WTC11 (cell line): ENCODE measurements around the gene NT5C. TPM values are rescaled to one million over a fixed set of nuclear protein-coding genes. Genes with fewer than 3 reads are reported as not detected.
A peak's percentile ranks its signal among the peaks of the same experiment; 100 is the strongest.

ENCODE experiments used
- ATAC-seq: fragments of 200-7000 bp; cut with Tn5 transposase; 2 replicates; pipeline ENCODE4 v1.10.0; 2021; ENCODE audit warnings: mild to moderate bottlenecking, moderate library complexity
- CTCF ChIA-PET: fragments of 300-600 bp; sonication (Branson Sonifier 250); formaldehyde crosslinking; loops from one replicate; lab custom pipeline; 2021; ENCODE audit warnings: antibody characterized with exemption; lab: Charles Lee
- POLR2A ChIA-PET: fragments of 350-600 bp; sonication (Branson Sonifier 250); formaldehyde crosslinking; loops from one replicate; lab custom pipeline; 2021; ENCODE audit warnings: antibody characterized with exemption; lab: Charles Lee
- DNase-seq: peaks from one replicate; pipeline ENCODE4 v3.0.0; 2021; ENCODE audit warnings: low spot score
- H3K27ac Mint-ChIP-seq: 2 replicates; pipeline ENCODE4 v1.8.0; 2021; ENCODE audit warnings: mixed read lengths
- H3K27me3 Mint-ChIP-seq: 2 replicates; pipeline ENCODE4 v1.8.0; 2021; ENCODE audit warnings: low read depth, mild to moderate bottlenecking, moderate library complexity, mixed read lengths
- H3K36me3 Mint-ChIP-seq: 2 replicates; pipeline ENCODE4 v1.8.0; 2021; ENCODE audit warnings: mixed read lengths
- H3K4me1 Mint-ChIP-seq: 2 replicates; pipeline ENCODE4 v1.8.0; 2022; ENCODE audit warnings: mixed read lengths
- H3K4me3 Mint-ChIP-seq: 2 replicates; pipeline ENCODE4 v1.8.0; 2021; ENCODE audit warnings: mild to moderate bottlenecking, moderate library complexity, mixed read lengths
- H3K9me3 Mint-ChIP-seq: 2 replicates; pipeline ENCODE4 v1.8.0; 2021; ENCODE audit warnings: mixed read lengths
- ESRRA ChIP-seq: sonication (generic); formaldehyde crosslinking; IDR thresholded peaks from 2 replicates; pipeline ENCODE4 v1.8.1; 2022; ENCODE audit warnings: mild to moderate bottlenecking, missing genetic modification reagents, borderline replicate concordance
- FOXK1 ChIP-seq: sonication (generic); formaldehyde crosslinking; IDR thresholded peaks from 2 replicates; pipeline ENCODE4 v1.8.0; 2022; ENCODE audit warnings: mild to moderate bottlenecking, moderate library complexity, missing genetic modification reagents
- GABPB1 ChIP-seq: sonication (generic); formaldehyde crosslinking; IDR thresholded peaks from 2 replicates; pipeline ENCODE4 v1.8.1; 2023; ENCODE audit warnings: mild to moderate bottlenecking, missing genetic modification reagents
- GRHL2 ChIP-seq: fragments of 250-450 bp; sonication (Bioruptor Pico); IDR thresholded peaks from 2 replicates; pipeline ENCODE4 v1.8.0; 2022; ENCODE audit warnings: mild to moderate bottlenecking, moderate library complexity; ENCODE audit not compliant: insufficient replicate concordance, severe bottlenecking
- KAT7 ChIP-seq: sonication (generic); formaldehyde crosslinking; IDR thresholded peaks from 2 replicates; pipeline ENCODE4 v1.8.1; 2023; ENCODE audit warnings: missing genetic modification reagents, mild to moderate bottlenecking, borderline replicate concordance
- MYBL2 ChIP-seq: sonication (generic); formaldehyde crosslinking; IDR thresholded peaks from 2 replicates; pipeline ENCODE4 v1.8.1; 2023; ENCODE audit warnings: mild to moderate bottlenecking, moderate library complexity, missing genetic modification reagents
- NFE2L1 ChIP-seq: sonication (generic); formaldehyde crosslinking; IDR thresholded peaks from 2 replicates; pipeline ENCODE4 v1.8.1; 2023; ENCODE audit warnings: missing genetic modification reagents
- NFYB ChIP-seq: sonication (generic); formaldehyde crosslinking; conservative IDR thresholded peaks from 2 replicates; pipeline ENCODE4 v1.8.0; 2022; ENCODE audit warnings: low read depth, missing genetic modification reagents
- NR1H2 ChIP-seq: sonication (generic); formaldehyde crosslinking; IDR thresholded peaks from 2 replicates; pipeline ENCODE4 v1.9.0; 2021; ENCODE audit warnings: mild to moderate bottlenecking, moderate library complexity, missing genetic modification reagents
- SMAD3 ChIP-seq: sonication (generic); formaldehyde crosslinking; IDR thresholded peaks from 2 replicates; pipeline ENCODE4 v1.8.0; 2022; ENCODE audit warnings: missing genetic modification reagents, mild to moderate bottlenecking, borderline replicate concordance
- SP1 ChIP-seq: sonication (generic); formaldehyde crosslinking; conservative IDR thresholded peaks from 2 replicates; pipeline ENCODE4 v1.8.1; 2022; ENCODE audit warnings: missing genetic modification reagents
- TCF7 ChIP-seq: sonication (generic); formaldehyde crosslinking; IDR thresholded peaks from 2 replicates; pipeline ENCODE4 v1.8.0; 2022; ENCODE audit warnings: mild to moderate bottlenecking, low read depth, missing genetic modification reagents, moderate library complexity
- ZBTB21 ChIP-seq: sonication (generic); formaldehyde crosslinking; IDR thresholded peaks from 2 replicates; pipeline ENCODE4 v1.8.1; 2023; ENCODE audit warnings: mild to moderate bottlenecking, missing genetic modification reagents, borderline replicate concordance
- ZNF232 ChIP-seq: sonication (generic); formaldehyde crosslinking; IDR thresholded peaks from 2 replicates; pipeline ENCODE4 v1.8.0; 2022; ENCODE audit warnings: mild to moderate bottlenecking, missing genetic modification reagents
- ZNF416 ChIP-seq: fragments of 250-450 bp; sonication (Bioruptor Pico); IDR thresholded peaks from 2 replicates; pipeline ENCODE4 v1.9.0; 2021; ENCODE audit warnings: mild to moderate bottlenecking, inconsistent platforms
- ZNF423 ChIP-seq: fragments of 250-450 bp; sonication (Bioruptor Pico); IDR thresholded peaks from 2 replicates; pipeline ENCODE4 v2.1.2; 2022; ENCODE audit warnings: mild to moderate bottlenecking, moderate library complexity
- total RNA-seq: library from RNA; stranded (reverse); gene quantifications from 3 replicates; pipeline ENCODE4 v1.2.3, GENCODE V29; 2021
- TF ChIP-seq, protein P1 (sequence below): fragments of 250-450 bp; sonication (Bioruptor Pico); IDR thresholded peaks from 2 replicates; pipeline ENCODE4 v2.1.2; 2022; ENCODE audit warnings: mild to moderate bottlenecking, moderate library complexity
- TF ChIP-seq, protein P2 (sequence below): fragments of 250-450 bp; sonication (Bioruptor Pico); IDR thresholded peaks from 2 replicates; pipeline ENCODE4 v1.9.0; 2021; ENCODE audit warnings: mild to moderate bottlenecking
- TF ChIP-seq, protein P3 (sequence below): sonication (generic); formaldehyde crosslinking; IDR thresholded peaks from 2 replicates; pipeline ENCODE4 v1.8.1; 2022; ENCODE audit warnings: mild to moderate bottlenecking, moderate library complexity, missing genetic modification reagents
- TF ChIP-seq, protein P4 (sequence below): sonication (generic); formaldehyde crosslinking; IDR thresholded peaks from 2 replicates; pipeline ENCODE4 v1.8.1; 2022; ENCODE audit warnings: mild to moderate bottlenecking, missing genetic modification reagents, moderate library complexity, borderline replicate concordance

The NT5C gene
- total RNA-seq, 1 experiment from 2014 or later = 91.0 TPM

DNA sequence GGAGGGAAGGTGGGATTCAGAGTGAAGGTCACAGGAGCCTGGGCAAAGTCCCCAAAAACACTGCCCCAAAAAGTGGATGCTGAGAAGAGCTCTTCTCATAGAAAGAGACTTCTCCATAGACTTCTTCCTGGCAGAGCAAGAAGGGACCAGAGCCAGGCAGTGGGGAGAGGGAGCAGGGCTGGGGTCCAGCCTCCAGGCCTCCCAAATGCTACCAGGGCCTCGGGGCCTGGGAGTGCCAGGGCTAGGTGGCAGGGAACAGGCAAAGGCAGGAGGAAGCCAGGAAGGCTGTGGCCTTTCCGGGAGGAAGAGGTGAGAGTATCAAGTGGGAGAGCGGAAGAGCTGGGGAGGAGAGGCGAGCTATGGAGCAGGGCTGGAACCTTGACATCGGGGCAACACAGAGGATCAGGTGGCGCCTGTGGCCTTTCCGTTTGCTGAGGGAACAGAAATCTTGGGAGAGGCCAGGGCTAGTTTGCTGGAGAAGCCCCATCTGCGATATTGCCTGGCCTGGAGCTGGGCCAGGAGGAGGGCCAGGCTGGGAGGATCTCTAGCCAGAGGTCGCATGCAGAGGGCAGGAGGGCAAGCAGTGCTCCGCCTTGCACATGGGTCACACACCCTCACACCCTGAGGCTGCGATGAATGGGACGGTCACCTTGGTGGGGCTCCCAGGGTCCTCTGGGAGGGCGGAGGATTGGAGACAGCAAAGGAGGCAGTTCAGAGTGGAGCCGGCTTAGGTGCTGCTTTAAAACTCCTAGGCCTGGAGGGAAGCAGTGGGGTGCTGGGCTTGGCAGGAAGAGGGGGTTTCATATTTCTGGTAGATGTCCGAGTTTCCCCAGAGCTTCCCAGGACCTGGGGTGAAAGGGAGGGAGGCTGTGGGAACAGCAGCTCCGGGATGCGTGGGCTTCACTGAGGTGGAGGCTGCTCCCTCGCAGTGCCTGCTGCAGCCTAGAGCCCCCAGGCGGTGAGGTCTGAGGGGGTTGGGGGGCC is 40.4 kb downstream of the NT5C start:
- no peaks in the 10 kb centered on the region for H3K9me3 Mint-ChIP-seq
- no peak for ATAC-seq
- H3K27me3 Mint-ChIP-seq = no peaks in the 10 kb centered on the region; the same call in 1 of the 2 replicates
- H3K4me3 Mint-ChIP-seq = peak overlapping the region; percentile 45
- H3K36me3 Mint-ChIP-seq = peaks cover 5% of the 10 kb centered on the region; the same call in 1 of the 2 replicates
- CTCF ChIA-PET = interaction anchor here (0.6 to 1.9 kb wide), 10 partner anchors 13 to 172 kb away, joined by 3 to 13 read pairs (median 4); no protein-coding TSS in a partner anchor
- TF ChIP-seq ZNF423 (CRISPR knock-in tag) = no peak
- TF ChIP-seq GABPB1 (CRISPR knock-in tag) = peak; percentile 46
- no peak for TF ChIP-seq NR1H2 (CRISPR knock-in tag)
- TF ChIP-seq, protein P1, sequence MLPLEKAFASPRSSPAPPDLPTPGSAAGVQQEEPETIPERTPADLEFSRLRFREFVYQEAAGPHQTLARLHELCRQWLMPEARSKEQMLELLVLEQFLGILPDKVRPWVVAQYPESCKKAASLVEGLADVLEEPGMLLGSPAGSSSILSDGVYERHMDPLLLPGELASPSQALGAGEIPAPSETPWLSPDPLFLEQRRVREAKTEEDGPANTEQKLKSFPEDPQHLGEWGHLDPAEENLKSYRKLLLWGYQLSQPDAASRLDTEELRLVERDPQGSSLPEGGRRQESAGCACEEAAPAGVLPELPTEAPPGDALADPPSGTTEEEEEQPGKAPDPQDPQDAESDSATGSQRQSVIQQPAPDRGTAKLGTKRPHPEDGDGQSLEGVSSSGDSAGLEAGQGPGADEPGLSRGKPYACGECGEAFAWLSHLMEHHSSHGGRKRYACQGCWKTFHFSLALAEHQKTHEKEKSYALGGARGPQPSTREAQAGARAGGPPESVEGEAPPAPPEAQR = no peak
- TF ChIP-seq TCF7 (CRISPR knock-in tag) = no peak
- TF ChIP-seq FOXK1 (CRISPR knock-in tag) = no peak
- TF ChIP-seq, protein P2, sequence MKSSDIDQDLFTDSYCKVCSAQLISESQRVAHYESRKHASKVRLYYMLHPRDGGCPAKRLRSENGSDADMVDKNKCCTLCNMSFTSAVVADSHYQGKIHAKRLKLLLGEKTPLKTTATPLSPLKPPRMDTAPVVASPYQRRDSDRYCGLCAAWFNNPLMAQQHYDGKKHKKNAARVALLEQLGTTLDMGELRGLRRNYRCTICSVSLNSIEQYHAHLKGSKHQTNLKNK (CRISPR knock-in tag) = no peak
- no peak for TF ChIP-seq SP1
- TF ChIP-seq, all 79 proteins: peak for 1
- POLR2A ChIA-PET = no interaction called here
- peak overlapping the region; percentile 91 for H3K27ac Mint-ChIP-seq
- DNase-seq = no peak
- peaks cover 58% of the 10 kb centered on the region for H3K4me1 Mint-ChIP-seq

DNA sequence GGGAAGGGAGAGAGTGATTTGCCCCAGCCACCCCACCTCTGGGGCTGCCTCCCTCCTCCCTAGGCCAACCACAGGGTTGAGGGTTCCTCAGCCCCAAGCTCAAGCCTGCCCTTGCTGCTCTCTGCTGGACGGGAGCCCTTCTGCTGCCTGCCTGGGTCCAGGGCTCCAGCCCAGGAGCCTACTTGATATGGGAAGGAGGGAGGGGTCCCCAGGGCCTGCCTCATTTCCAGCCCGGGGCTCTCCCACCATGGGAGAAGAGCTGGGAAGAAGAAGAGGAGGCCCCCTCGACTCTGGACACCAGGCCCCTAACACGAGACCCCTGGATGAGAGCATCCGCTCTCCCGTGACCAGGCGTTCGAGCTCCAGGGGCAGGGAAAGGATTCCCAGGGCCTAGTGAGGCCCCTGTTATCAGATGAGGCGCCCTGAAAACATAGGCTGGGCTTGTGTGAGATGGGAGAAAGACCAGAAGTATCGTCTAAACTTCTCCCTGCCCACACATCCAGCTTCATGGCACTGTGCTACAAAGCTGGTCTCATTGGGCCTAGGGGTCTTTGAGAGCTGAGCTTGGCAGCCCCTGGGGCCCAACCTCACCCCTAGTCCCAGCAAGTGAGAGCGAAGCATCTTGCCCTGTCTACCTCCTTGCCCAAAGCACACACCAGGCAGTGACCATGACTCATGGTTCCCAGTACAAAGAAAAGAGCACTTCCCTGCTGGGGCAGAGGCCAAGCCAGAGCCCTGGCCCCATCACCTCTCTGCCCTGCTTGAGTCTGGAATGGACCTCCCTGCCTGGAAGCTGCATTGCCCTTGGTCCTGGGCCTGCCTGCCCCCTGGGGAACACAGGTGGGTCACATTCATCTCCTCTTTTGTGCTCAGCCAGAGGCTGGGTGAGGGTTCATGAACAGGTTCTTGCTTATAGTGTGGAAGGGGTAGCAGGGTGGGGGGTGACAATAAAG is 42.8 kb downstream of the NT5C start:
- Mint-ChIP-seq H3K27me3 (no peaks in the 10 kb centered on the region; the same call in 1 of the 2 replicates), H3K4me3 (peak overlapping the region; percentile 86), H3K27ac (peak overlapping the region; percentile 61), H3K4me1 (peaks cover 66% of the 10 kb centered on the region), H3K9me3 (no peaks in the 10 kb centered on the region), H3K36me3 (no peaks in the 10 kb centered on the region)
- POLR2A ChIA-PET = interaction anchor here (0.5 to 2.5 kb wide), 9 partner anchors 10 to 84 kb away, joined by 3 to 9 read pairs (median 4); partner anchors contain the start of genes ARMC7 and JPT1
- CTCF ChIA-PET = interaction anchor here (0.5 to 3.1 kb wide), 22 partner anchors 8 to 219 kb away, joined by 3 to 32 read pairs (median 8); partner anchors contain the start of genes MIF4GD, MRPL58, NT5C and NUP85
- TF ChIP-seq MYBL2 (CRISPR knock-in tag) (no peak), NFE2L1 (CRISPR knock-in tag) (no peak), KAT7 (CRISPR knock-in tag) (no peak), SMAD3 (CRISPR knock-in tag) (no peak), NFYB (no peak), ZNF416 (no peak), GRHL2 (no peak), ZBTB21 (CRISPR knock-in tag) (no peak), ZNF232 (no peak), ESRRA (CRISPR knock-in tag) (no peak)
- TF ChIP-seq, protein P2 (CRISPR knock-in tag) = no peak
- TF ChIP-seq, protein P3, sequence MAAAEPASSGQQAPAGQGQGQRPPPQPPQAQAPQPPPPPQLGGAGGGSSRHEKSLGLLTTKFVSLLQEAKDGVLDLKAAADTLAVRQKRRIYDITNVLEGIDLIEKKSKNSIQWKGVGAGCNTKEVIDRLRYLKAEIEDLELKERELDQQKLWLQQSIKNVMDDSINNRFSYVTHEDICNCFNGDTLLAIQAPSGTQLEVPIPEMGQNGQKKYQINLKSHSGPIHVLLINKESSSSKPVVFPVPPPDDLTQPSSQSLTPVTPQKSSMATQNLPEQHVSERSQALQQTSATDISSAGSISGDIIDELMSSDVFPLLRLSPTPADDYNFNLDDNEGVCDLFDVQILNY = no peak
- TF ChIP-seq, protein P4, sequence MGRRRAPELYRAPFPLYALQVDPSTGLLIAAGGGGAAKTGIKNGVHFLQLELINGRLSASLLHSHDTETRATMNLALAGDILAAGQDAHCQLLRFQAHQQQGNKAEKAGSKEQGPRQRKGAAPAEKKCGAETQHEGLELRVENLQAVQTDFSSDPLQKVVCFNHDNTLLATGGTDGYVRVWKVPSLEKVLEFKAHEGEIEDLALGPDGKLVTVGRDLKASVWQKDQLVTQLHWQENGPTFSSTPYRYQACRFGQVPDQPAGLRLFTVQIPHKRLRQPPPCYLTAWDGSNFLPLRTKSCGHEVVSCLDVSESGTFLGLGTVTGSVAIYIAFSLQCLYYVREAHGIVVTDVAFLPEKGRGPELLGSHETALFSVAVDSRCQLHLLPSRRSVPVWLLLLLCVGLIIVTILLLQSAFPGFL (CRISPR knock-in tag) = no peak
- ATAC-seq (peak; percentile 5), DNase-seq (no peak)
